Activated CD8-positive, alpha-beta memory T cell treated with anti-CD3 and anti-CD28 coated beads, Interleukin-2, amount 50 U/mL, for 1 hour (primary cell): ENCODE results near the gene NR4A2.

Experiments used
- DNase-seq: peaks from one replicate; pipeline ENCODE4 v3.0.0-alpha.2; 2020; ENCODE audit errors: extremely low read depth

The NR4A2 gene

DNA sequence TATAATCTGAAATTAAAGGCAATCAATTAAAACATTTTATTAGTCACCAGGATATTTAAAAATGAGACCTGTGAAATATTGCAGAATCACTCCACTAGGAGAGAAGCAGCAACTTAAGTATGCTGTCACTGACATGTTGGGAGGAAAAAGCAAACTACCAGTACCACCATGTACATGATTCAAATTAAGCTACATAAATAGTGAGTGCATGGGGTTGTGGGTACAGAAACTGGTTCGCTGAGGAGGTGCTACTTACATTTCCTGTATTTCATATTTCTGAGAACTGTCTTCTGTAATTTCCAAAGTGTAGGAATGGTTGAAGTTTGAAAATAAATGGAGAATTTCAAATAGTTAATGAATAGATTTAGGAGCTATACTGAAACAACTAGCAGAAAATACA is 7.9 kb upstream of the NR4A2 start:
- no peak for DNase-seq

- no peak for DNase-seq
These were observed 7.3 kb upstream of the NR4A2 start for GRCh38 chr2:156339865-156340264.

- no peak for DNase-seq
These were observed 6.8 kb upstream of the NR4A2 start for GRCh38 chr2:156339110-156339847.

GRCh38 chr2:156338578-156338977 is 6.1 kb upstream of the NR4A2 start:
- no peak for DNase-seq

DNA sequence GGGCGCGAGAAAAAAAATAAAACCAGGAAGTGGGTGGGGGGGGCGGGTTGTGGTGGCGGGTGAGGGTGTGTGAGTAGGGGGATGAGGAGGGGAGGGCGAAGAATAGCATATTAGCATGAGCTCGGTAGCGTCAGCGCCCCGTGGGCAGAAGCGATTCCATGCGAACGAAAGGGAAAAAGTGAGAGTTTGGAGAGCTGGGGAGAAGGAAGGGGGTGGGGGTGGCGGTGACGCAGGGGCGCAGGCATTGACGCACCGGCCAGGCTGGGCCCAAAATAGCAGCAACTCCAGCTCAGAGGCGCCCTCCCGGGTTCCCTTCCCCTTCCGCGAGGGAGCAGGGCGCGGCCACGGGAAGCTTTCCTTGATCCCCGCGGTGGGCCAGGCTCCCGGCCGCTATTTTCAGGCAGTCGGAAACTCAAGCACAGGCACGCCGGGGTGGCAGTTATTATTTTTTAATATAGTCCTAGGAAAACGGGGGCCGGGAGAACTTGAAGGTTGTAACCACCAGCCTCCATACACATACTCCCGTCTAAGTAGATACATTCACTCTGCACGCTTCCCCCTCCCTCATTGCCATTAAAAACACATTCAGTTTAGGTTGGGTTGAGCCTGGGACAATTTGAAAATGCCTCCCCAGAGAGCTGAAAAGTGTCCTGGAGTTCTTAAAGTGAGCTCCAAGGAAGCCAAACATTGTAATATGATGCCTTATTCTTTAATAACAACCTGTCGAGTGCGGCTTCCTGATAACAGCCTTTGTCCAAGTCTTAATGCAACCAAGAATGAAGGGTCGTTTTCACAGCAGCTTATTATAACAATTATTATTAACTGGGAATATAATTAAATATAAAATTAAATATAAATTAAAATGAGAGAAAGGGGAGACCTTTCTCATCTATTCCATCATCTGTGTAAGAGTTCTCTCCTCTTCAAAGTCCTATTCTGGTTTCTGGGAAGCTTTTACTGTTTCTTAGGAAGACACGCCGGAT is 2.3 kb upstream of the NR4A2 start:
- DNase-seq: peak; percentile 92

DNA sequence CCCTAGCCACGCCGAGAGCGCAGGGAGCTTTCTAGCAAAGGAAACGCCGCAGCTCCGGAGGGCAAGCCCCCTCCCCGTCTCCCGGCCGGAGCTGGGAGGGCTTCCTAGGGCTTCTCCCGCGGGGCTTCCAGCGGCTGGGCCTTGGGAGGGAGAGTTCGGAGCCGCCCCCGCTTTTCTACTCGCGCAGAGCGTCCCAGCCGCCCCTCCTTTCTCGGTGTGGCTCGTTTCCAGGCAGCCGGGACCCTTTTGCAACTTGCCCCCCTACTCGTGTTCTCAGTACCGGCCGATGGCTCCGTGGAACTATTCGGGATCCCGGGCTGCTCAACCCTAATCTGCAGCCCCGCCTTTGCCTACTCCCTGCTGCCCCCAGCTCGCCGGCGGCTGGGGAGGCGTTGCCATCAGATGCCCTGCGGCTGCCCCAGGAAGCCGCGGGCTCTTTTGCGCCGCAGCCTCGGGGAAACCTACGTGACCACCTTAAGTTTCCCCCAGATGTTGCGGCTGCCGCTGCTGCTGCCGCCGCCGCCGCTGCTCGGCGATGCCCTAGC is 1.5 kb upstream of the NR4A2 start:
- DNase-seq: no peak

DNA sequence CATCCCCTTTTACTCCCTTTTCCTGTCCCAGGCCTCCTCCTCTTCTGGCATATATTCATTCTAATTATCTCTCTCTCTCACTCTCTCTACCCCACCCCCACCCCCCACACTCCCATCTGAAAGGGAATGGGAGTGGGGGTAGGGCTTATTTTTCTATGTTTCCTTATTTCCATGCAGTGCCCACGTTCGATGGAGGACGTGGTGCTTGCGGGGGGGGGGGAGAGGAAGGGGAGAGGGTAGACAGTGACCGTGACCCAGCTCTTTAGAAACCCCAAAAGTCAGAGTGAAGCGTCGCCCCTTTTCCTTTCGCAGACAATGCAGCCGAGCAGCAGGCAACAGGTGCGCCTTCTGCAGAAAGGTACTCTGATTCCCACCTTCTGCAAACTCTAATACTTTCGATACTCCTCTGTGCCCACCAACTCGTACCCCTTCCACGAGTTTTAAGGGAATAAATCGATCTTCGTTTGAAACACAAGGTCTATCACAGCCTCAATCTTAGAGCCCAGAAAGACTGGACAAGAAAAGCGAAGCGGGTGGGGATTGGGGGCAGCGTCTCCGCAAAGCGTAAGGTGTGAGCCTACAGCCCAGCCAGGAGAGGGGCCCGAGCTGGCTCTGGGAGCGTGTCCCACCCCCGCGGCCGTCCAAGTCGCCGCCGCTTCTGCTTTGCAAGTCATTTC is 891 bp upstream of the NR4A2 start:
- no peak for DNase-seq

- no peak for DNase-seq
These were observed 312 bp downstream of the NR4A2 start for GRCh38 chr2:156332284-156332533.

DNA sequence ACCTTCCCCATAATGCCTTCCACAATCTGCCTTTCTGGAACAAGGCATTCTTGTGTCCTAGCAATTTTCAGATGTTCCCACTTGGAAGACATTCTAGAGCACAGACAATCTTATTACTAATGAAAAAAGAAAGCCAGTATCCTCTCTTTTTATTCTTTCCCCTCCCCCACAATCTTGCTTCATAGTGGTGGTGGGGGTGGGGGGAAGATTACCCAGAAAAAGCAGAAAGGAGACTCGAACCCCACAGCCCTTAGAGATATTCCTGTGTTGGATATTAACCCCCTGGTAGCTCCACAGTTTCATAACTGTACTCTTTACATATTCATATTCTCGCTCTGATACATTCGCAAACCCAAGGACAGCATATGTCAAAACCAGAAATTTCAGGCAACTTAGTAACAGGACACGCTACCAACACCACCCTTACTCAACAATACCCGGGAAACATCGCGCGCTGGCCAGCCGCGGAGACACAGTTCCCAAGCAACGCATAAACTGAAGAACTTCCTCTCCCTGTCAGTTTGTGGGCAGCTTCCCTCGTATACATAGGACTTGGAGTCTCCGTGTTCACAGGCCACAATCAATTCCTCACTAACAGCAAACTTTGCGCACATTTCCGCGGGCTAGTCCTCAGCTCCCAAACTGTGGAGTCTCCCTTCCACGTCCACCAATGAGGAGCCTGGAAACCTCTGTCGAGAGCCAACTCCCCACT is 793 bp downstream of the NR4A2 start:
- DNase-seq: no peak

DNA sequence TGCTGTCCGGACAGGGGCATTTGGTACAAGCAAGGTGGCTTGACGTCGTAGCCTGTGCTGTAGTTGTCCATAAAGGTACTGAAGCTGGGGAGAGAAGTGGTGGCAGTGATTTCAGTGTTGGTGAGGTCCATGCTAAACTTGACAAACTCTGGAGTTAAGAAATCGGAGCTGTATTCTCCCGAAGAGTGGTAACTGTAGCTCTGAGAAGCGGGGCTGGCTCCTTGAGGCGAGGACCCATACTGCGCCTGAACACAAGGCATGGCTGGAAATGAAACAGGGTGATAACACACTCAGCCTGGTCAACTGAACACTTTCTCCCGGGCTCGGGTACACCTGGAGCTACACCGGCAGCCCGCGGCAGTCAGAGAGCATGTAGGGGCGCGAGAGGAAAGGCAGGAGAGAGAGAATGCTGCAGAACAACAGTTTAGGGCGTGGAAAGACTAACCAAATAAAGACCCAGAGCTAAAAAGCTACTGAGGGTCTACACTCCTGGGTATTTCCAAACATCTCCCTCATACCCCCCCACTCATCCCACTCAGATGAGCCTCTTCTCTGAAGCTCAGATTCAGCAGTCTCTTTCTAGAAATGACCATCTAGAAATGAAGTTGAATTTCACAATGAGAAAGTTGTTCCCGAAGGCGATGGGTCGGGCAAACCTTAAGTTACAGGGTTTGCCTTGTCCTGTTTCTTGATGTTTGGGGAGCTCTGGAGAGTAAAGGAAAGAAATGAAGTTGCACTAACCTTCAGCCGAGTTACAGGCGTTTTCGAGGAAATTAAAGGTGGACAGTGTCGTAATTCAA is 2.4 kb downstream of the NR4A2 start:
- no peak for DNase-seq

DNA sequence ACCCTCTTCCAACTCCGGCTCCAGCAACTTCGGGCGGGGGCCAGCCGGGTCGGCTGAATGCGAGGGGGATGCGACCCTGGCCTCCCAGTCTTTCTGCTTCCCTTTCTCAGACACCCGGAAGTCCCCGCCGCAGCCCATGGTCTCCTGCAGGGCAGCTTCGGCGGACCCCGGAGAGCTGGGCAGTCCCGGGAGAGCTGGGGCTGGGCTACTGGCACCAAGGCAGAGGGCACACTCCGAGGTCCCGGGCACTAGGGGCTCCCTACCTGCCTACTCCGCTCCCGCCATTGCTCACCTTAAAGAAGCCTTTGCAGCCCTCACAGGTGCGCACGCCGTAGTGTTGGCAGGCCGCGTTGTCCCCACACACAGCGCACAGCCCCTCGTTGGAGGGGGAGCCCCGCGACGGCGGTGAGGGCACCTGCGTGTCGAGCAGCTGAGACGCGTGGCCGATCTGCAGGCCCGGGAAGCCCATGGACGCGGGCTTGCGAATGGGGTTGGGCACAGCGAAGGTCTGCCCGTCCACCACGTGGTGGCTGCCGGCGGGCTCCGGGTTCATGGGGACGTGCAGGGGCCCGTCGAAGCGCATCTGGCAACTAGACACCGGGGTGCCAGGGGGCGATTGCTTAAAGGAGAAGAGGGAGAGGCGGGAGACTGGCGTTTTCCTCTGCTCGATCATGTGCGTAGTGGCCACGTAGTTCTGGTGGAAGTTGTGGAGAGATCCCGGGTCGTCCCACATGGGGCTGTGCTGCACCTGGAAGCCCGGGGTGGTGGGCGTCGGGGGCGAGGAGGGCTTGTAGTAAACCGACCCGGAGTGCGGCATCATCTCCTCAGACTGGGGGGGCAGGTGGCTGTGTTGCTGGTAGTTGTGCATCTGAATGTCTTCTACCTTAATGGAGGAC is 3.2 kb downstream of the NR4A2 start:
- no peak for DNase-seq

- no peak for DNase-seq
These were observed 4.5 kb downstream of the NR4A2 start for GRCh38 chr2:156327835-156328695.

DNA sequence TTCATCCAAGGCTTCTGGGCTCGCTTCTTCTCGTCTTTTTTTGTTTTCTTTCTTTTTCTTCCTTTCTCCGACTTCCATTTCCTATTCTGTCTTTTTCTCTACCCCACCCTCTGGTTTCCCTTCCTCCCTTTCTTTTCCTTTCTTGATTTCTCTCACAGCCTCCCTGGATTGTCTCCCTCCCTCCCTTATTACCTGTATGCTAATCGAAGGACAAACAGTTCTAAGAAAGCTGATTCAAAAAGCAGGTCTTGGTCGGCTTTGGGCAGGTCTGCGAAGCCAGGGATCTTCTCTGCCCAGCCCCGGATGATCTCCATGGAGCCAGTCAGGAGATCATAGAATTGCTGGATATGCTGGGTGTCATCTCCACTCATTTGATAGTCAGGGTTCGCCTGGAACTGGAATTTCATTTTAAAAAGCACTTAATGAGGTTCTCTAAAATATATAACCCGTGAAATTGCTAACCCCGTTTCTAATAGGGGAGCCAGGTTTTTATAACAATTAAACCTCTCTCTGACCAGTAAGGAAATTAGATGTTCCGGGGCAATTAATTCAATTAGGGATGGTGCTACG is 5.9 kb downstream of the NR4A2 start:
- no peak for DNase-seq

DNA sequence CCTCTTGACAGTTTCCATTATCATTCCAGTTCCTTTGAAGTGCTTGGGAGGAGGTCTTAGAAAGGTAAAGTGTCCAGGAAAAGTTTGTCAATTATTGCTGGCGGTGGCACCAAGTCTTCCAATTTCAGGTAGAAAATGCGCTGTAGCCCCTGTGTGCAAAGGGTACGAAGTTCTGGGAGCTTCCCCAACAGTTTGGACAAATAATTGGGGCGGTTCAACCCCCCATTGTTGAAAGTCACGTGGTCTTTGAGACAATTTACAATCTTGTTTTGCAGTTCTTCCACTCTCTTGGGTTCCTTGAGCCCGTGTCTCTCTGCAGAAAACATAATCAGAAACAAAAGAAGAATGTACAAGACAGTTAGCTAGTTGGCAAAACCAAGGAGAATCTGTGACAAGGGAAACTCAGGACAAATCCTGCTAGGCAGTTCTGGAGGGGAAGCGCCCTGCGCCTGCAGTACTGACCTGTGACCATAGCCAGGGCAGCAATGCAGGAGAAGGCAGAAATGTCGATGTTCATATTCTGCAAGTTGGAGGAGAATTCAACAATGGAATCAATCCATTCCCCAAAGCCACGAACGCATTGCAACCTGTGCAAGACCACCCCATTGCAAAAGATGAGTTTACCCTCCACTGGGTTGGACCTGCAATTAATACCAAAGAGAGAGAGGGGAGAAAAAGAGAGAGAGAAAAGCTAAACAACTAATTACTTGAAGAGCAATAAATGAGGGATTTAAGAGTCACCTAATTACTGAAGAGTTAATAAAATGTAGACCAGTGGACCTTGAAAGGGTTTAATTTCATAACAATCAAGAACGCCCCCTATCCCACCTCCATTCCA is 6.6 kb downstream of the NR4A2 start:
- DNase-seq: no peak

DNA sequence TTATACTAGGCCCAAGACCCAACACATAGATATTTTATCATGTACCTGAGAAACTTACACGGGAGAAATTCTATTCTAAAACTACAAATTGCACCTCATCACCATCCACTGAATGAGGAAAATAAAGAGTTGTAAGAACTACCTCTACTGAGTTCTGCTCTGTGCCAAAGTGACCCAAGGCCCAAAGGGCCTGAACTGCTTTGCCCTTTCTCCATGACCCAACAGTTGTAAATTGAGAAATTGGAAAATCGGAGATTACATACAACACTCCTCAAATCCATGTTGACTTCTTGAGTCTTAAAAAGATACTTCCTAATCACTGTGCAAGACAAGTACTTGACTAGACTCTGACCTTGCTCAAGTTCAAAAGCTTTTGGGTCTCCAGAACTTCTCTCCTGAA is 8.8 kb downstream of the NR4A2 start:
- DNase-seq: no peak

DNA sequence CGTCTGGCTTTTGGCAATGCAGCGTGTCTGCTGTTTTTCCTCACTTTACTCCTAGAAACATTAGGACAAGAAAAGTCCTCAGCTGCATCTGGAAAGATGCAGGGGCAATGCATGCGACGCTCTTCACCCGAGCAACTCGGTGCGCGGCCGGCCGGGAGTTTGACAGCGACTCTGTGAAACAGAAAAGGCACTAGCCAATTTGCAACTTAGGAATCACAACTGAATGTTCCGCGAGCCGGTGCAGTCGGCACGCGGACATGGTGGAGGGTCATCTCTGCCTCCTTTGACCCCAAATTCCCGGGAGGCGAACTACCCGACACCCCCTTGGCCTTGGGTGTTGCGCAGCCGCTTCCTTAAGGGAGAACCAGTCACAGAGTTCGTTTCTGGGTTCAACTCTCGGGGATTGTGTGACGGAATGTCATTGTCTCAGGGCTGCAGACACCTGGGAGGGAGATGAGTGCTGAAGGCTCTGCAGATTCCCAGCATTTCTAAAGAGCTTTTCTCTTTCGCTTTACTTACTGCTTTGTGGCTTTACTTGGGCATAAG is 9.8 kb downstream of the NR4A2 start:
- DNase-seq: no peak

GRCh38 chr2:156322051-156322685 is 10.4 kb downstream of the NR4A2 start:
- no peak for DNase-seq
